Lung (tissue), 12 donors: ENCODE measurements around the gene LDLRAD4. TPM values are rescaled to one million over a fixed set of nuclear protein-coding genes. Genes with fewer than 3 reads are reported as not detected.
A peak's percentile ranks its signal among the peaks of the same experiment; 100 is the strongest.

Source experiments
- ATAC-seq: fragments of 200-7000 bp; cut with Tn5 transposase; one replicate; pipeline ENCODE4 v1.9.1; 2020; ENCODE audit warnings: moderate number of reproducible peaks; ENCODE audit not compliant: insufficient read depth, low FRiP score
- DNase-seq, 3 donors: peaks; one replicate each; pipeline ENCODE4 v3.0.0-alpha.2; 2013 to 2017
- H3K27ac ChIP-seq, 2 donors: one replicate each; pipeline ENCODE4 v1.5.1; 2013; ENCODE audit warnings: mild to moderate bottlenecking in 2 of 2, moderate library complexity in 2 of 2, control low read depth in 1 of 2, inconsistent platforms in 1 of 2, low read depth in 1 of 2, low read length in 1 of 2
- H3K27me3 ChIP-seq, 3 donors: one replicate each; pipeline ENCODE4 v1.5.1; 2013; ENCODE audit warnings: low read length in 2 of 3; ENCODE audit not compliant: control insufficient read depth in 3 of 3, insufficient read depth in 3 of 3
- H3K36me3 ChIP-seq, 4 donors: one replicate each; pipeline ENCODE4 v1.5.1; 2013; ENCODE audit warnings: low read length in 4 of 4, mild to moderate bottlenecking in 1 of 4, moderate library complexity in 1 of 4; ENCODE audit not compliant: control insufficient read depth in 4 of 4, insufficient read depth in 4 of 4
- H3K4me1 ChIP-seq, 5 donors: one replicate each; pipeline ENCODE4 v1.5.1; 2013; ENCODE audit warnings: low read length in 5 of 5, mild to moderate bottlenecking in 2 of 5, moderate library complexity in 1 of 5; ENCODE audit not compliant: control insufficient read depth in 5 of 5, insufficient read depth in 5 of 5
- H3K4me3 ChIP-seq: one replicate; pipeline ENCODE4 v1.5.1; 2013; ENCODE audit warnings: mild to moderate bottlenecking, control low read depth, moderate library complexity
- H3K9ac ChIP-seq, 2 donors: one replicate each; pipeline ENCODE4 v1.5.1; 2013; ENCODE audit warnings: low read length in 2 of 2, control low read depth in 1 of 2; ENCODE audit not compliant: insufficient read depth in 1 of 2
- H3K9me3 ChIP-seq, 4 donors: one replicate each; pipeline ENCODE4 v1.5.1; 2013; ENCODE audit warnings: low read length in 3 of 4, mild to moderate bottlenecking in 1 of 4, moderate library complexity in 1 of 4; ENCODE audit not compliant: control insufficient read depth in 4 of 4, insufficient read depth in 3 of 4
- WGBS, 2 donors: extraction: QIAGEN DNeasy Blood & Tissue Kit; methylation state at CpG; one replicate each; pipeline ENCODE4 v1.1.7; 2013; 5-methylcytosine and 5-hydroxymethylcytosine counted together
- polyA plus RNA-seq, 2 donors: library from polyadenylated mRNA; stranded (reverse); fragments of 200-250 nt; gene quantifications; one replicate each; pipeline ENCODE4 v1.2.1, GENCODE V29; 2013
- total RNA-seq, 2 donors: library from RNA; depleted of rRNA in 1 of 2; stranded (reverse); fragments of >200 nt in 1 of 2; gene quantifications; one replicate each; pipeline ENCODE4 v1.2.1, GENCODE V29; 2014 to 2021
- TF ChIP-seq, protein P1 (sequence below): IDR thresholded peaks from 2 replicates; pipeline ENCODE4 v1.5.1; 2012; ENCODE audit warnings: mild to moderate bottlenecking; ENCODE audit errors: control extremely low read depth, extremely low read depth
- donor health status: control.
- donor health status: control.
- donor health status: Bipolar disorder and iron deficiency.
- donor health status: healthy.
- donor health status: DM: yes; HTN: yes; CAD: no.

Gene LDLRAD4
- total and polyA plus RNA-seq, 4 donors: 3.2 to 62.4 (median 19.9) TPM

- Histone ChIP-seq H3K9me3 (peaks cover 0 to 2% (median 0%) of the 10 kb centered on the region in 4 donors), H3K27me3 (no peaks in the 10 kb centered on the region), H3K4me3 (no peak overlapping the region), H3K36me3 (no peaks in the 10 kb centered on the region), H3K9ac (no peak overlapping the region), H3K4me1 (peaks cover 0 to 7% (median 0%) of the 10 kb centered on the region in 5 donors), H3K27ac (no peak overlapping the region)
- 84% methylated on average over 14 of the region's 14 CpGs for WGBS, 2 donors
- ATAC-seq: no peak
- TF ChIP-seq, protein P1, sequence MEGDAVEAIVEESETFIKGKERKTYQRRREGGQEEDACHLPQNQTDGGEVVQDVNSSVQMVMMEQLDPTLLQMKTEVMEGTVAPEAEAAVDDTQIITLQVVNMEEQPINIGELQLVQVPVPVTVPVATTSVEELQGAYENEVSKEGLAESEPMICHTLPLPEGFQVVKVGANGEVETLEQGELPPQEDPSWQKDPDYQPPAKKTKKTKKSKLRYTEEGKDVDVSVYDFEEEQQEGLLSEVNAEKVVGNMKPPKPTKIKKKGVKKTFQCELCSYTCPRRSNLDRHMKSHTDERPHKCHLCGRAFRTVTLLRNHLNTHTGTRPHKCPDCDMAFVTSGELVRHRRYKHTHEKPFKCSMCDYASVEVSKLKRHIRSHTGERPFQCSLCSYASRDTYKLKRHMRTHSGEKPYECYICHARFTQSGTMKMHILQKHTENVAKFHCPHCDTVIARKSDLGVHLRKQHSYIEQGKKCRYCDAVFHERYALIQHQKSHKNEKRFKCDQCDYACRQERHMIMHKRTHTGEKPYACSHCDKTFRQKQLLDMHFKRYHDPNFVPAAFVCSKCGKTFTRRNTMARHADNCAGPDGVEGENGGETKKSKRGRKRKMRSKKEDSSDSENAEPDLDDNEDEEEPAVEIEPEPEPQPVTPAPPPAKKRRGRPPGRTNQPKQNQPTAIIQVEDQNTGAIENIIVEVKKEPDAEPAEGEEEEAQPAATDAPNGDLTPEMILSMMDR: no peak
- DNase-seq: no peak
Measured at GRCh38 chr18:13181765-13182164, 36.8 kb upstream of the LDLRAD4 start.

GRCh38 chr18:13183359-13183758 is 35.2 kb upstream of the LDLRAD4 start:
- no peak for DNase-seq
- H3K4me1 ChIP-seq: peaks cover 0 to 7% (median 0%) of the 10 kb centered on the region in 5 donors
- ATAC-seq: no peak
- peaks cover 0 to 2% (median 0%) of the 10 kb centered on the region in 4 donors for H3K9me3 ChIP-seq
- no peaks in the 10 kb centered on the region for H3K36me3 ChIP-seq
- TF ChIP-seq, protein P1: no peak
- no peaks in the 10 kb centered on the region for H3K27me3 ChIP-seq
- H3K27ac ChIP-seq: no peak overlapping the region
- no peak overlapping the region for H3K4me3 ChIP-seq
- WGBS, 2 donors: 80 to 86% methylated on average over 5 of the region's 5 CpGs
- no peak overlapping the region for H3K9ac ChIP-seq

DNA sequence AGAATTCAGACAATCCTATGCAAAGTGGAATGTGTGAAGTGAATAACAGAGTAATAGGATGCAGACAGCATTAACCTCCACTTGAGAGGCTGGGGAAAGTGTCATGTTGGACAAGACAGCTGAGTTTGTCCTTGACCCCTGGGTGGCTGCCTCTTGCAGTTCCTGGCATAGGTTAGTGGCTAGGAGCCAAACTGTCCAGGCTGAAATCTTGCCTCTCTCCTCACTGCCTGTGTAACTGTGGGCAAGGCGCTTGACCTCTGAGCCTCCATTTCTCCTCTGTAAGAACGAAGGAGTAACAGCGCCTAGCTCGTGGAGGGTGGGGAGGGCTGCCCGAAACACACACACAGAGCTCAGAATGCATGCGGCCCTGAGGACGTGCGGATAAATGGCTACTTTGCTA is 34.8 kb upstream of the LDLRAD4 start:
- H3K4me3 ChIP-seq: no peak overlapping the region
- peaks cover 0 to 2% (median 0%) of the 10 kb centered on the region in 4 donors for H3K9me3 ChIP-seq
- DNase-seq: peak in 2 of 3 donors; percentile 7 to 10
- no peaks in the 10 kb centered on the region for H3K36me3 ChIP-seq
- H3K9ac ChIP-seq: no peak overlapping the region
- WGBS, 2 donors: 87 to 91% methylated on average over 8 of the region's 8 CpGs
- TF ChIP-seq, protein P1: no peak
- H3K27ac ChIP-seq: no peak overlapping the region
- peaks cover 0 to 7% (median 0%) of the 10 kb centered on the region in 5 donors for H3K4me1 ChIP-seq
- H3K27me3 ChIP-seq: no peaks in the 10 kb centered on the region
- ATAC-seq: no peak

DNA sequence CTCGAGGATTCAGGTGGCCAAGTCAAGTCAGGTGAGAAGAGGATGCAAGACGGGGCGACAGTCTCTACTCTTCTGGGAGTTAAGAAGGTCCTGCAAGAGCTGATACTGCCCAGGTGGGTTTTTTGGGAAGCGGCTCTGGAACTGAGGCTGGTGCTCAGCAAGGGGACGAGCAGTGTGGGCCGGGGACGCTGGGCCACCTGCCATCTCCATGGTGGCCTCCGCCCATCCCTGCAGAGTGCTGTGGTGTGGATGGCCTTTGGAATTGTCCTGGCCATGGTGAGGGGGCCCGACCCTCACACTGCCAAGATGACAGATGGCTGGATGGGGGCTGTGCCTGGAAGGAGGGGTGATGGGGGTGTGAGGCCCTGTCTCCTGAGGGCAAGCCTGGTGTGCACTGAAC is 34.2 kb upstream of the LDLRAD4 start:
- no peak overlapping the region for H3K4me3 ChIP-seq
- no peaks in the 10 kb centered on the region for H3K27me3 ChIP-seq
- no peak for DNase-seq
- H3K27ac ChIP-seq: no peak overlapping the region
- 96% methylated on average over 9 of the region's 9 CpGs for WGBS, 2 donors
- no peak for ATAC-seq
- TF ChIP-seq, protein P1: no peak
- peaks cover 0 to 7% (median 0%) of the 10 kb centered on the region in 5 donors for H3K4me1 ChIP-seq
- no peaks in the 10 kb centered on the region for H3K36me3 ChIP-seq
- peaks cover 0 to 2% (median 0%) of the 10 kb centered on the region in 4 donors for H3K9me3 ChIP-seq
- H3K9ac ChIP-seq: no peak overlapping the region
